ENCODE measurements around the gene FAM53C. TPM values are rescaled to one million over a fixed set of nuclear protein-coding genes. Genes with fewer than 3 reads are reported as not detected.
"Not testable (repeated sequence)": the region's sequence is repeated elsewhere in the genome, so short reads cannot be mapped to it uniquely, and the experiment has no call there.

The FAM53C gene
- 10 to 100 TPM; 22.8 to 25.9 TPM for total RNA-seq

DNA sequence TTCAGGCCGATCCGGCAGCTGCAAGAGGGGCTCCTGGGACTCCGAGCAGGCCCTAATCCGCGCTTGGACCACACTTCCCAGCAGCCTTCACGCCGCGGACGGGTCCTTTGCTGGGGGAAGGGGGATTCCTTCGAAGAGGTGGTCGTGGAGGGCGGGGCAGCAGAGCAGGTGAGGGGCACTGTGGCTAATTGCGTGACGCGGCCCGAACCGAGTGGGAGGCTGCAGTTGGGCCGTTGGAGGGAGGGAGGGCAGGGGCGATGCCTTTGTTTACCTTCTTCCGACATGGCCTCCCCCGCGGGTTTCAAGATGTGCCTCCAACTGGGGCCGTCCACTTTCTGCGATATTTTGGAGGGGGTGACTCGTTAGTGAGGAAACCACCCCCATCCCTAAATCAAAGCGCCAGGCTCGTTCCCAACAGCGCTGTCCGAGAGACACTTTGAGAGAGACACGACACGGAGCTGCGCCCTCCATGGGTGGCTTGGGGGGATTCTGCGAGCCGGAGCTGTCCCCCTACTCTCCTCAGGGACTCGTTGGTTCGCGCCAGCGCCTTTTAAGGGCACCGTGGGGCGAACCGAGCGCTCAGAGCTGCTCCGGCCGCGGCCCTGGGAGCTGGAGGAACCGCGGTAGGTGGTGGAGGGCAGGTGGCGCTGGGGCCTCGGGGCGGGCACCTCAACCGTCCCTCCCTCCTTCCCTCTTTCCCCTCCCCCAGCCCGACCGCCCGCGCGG, at the start of gene FAM53C:
Gene FAM53C, plus strand, starts transcription at position 582 of the 726 bp plus-strand sequence. CDS start 3,070 bp downstream, outside the sequence.
- peak; percentile 95 for DNase-seq
- no peaks in the 10 kb centered on the region for H3K9me3 Mint-ChIP-seq (ENCODE audit: low read depth)
- ChIA-PET POLR2A (interaction anchor here (0.6 to 3.6 kb wide), 8 partner anchors 9 to 205 kb away, joined by 3 to 73 read pairs (median 9); partner anchors contain the start of genes BRD8, EGR1, ETF1 and KDM3B), CTCF (interaction anchor here (0.6 to 14.1 kb wide), 3 partner anchors 10 to 156 kb away, joined by 3 to 308 read pairs (median 3); partner anchors contain the start of gene KDM3B)
- peak within 1 kb of the TSS; percentile 97 for H3K27ac Mint-ChIP-seq
- H3K4me1 Mint-ChIP-seq, result peaks cover 38% of the 10 kb centered on the region
- intact Hi-C loops (cut with DNase I, micrococcal nuclease), result loop anchor here (1.0 to 10.0 kb wide), 12 partner anchors 14 to 584 kb away; partner anchors contain the start of genes CDC23 (in 2 of the 2), ETF1 (in 2 of the 2), HNRNPA0 (in 2 of the 2) and KDM3B (in 2 of the 2)
- H3K4me3 Mint-ChIP-seq, result peak within 1 kb of the TSS; percentile 84
- no peaks in the 10 kb centered on the region for H3K27me3 Mint-ChIP-seq
- peak; percentile 88 for ATAC-seq
- peaks cover 10% of the 10 kb centered on the region for H3K36me3 Mint-ChIP-seq (ENCODE audit: low read depth)

DNA sequence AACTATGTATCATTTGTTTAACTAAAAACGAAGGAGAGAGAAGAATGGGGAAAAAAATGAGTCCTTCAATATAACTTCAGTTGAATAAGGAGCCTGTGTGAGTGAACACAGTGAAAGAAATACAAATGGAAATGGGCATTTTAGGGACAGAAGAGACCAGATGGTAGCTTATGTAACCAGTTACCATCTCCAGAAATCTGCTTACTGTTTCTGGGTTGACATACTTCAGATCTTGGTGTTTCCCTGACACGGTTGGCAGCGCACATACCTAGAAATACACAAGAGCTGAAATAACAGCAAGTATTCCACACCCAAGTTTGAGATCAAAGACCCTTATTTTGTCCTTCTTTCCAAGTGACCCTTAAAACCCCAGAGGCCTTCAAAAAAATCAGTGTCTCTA, 48.8 kb upstream of the FAM53C start:
- Mint-ChIP-seq H3K4me1 (no peaks in the 10 kb centered on the region), H3K27me3 (no peaks in the 10 kb centered on the region), H3K9me3 (ENCODE audit: low read depth) (no peaks in the 10 kb centered on the region), H3K36me3 (ENCODE audit: low read depth) (no peaks in the 10 kb centered on the region), H3K27ac (no peak overlapping the region), H3K4me3 (no peak overlapping the region)
- no peak for ATAC-seq
- ChIA-PET POLR2A (no interaction called here), CTCF (no interaction called here)
- intact Hi-C loops (cut with DNase I, micrococcal nuclease), result no loop called here
- no peak for DNase-seq

DNA sequence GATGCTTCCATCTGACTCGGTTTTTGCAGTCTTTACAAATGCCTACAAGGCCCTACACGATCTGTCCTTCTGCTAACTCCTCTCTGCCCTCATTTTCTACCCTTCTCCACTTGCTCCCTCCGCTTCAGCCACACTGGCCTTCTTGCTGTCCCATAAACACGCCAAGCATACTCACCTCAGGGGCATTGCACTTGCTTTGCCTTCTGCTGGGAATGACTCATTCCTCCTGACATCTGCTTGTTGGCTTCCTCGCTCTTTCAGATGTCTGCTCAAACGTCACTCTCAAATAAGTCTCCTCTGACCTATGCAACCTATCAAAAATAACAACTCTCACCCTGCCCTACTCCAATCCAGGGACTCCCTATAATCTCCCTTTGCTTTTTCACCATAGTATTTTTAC, 34.7 kb upstream of the FAM53C start:
- ChIA-PET CTCF (no interaction called here), POLR2A (no interaction called here)
- intact Hi-C loops (cut with DNase I, micrococcal nuclease), result loop anchor here in 1 of 2 experiments (5.0 kb wide), 1 partner anchor 51 kb away; no protein-coding TSS in a partner anchor
- H3K27ac Mint-ChIP-seq, result no peak overlapping the region
- no peaks in the 10 kb centered on the region for H3K27me3 Mint-ChIP-seq
- DNase-seq, result no peak
- no peaks in the 10 kb centered on the region for H3K36me3 Mint-ChIP-seq (ENCODE audit: low read depth)
- ATAC-seq, result no peak
- peaks cover 6% of the 10 kb centered on the region for H3K9me3 Mint-ChIP-seq (ENCODE audit: low read depth)
- H3K4me1 Mint-ChIP-seq, result no peaks in the 10 kb centered on the region
- no peak overlapping the region for H3K4me3 Mint-ChIP-seq

DNA sequence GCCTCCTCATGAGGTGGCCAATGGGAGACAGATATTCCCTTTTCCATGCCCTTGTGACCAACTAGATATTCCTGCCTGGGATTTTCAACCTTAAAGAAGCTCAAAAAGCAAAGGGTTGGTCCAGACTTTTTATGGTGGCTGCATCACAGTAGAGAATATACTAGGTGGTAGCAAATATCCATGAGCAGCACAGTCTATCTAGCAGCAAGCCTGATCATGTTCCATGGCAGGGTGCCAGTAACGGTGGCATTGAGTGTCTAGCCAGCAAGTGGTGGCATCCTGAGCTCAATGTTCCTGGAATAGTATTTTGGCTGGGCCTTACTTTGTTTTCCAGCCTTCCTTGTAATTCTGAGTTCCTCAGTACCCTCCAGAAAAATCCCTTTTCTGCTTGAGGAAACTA, 32.3 kb upstream of the FAM53C start:
- Mint-ChIP-seq H3K27ac (no peak overlapping the region), H3K4me3 (no peak overlapping the region), H3K9me3 (ENCODE audit: low read depth) (no peaks in the 10 kb centered on the region), H3K27me3 (no peaks in the 10 kb centered on the region), H3K36me3 (ENCODE audit: low read depth) (no peaks in the 10 kb centered on the region), H3K4me1 (no peaks in the 10 kb centered on the region)
- POLR2A ChIA-PET, result no interaction called here
- CTCF ChIA-PET, result interaction anchor here (0.5 kb wide), 1 partner anchor 16 kb away, joined by 3 read pairs; no protein-coding TSS in a partner anchor
- ATAC-seq, result no peak
- intact Hi-C loops (cut with DNase I, micrococcal nuclease), result loop anchor here in 1 of 2 experiments (5.0 kb wide), 1 partner anchor 68 kb away; no protein-coding TSS in a partner anchor
- DNase-seq, result no peak

DNA sequence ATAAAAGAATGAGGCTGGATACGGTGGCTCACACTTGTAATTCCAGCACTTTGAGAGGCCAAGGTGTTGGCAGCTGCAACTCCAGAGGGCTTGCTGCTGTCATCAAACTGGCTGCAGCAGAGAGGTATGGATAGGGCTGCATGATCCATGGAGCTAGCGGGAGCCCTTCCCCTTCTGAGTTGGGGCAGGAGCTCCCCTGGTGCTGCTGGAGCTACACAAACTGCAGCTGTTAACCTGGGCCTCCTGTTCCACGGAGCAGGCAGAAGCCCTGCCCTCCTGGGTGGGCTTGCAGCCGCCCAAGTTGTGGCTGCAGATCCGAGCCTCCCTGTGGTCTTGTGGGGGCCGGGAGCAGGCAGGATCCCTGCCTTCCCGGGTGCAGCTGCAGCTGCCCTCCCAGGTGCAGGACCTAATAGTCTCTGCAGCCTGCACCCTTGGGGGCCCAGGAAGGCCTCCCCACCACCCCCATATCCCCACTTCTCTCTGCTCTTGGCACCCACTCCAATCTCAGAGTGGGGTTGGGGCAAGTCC, 22.3 kb upstream of the FAM53C start:
- intact Hi-C loops (cut with DNase I, micrococcal nuclease), result no loop called here
- Mint-ChIP-seq H3K36me3 (ENCODE audit: low read depth) (peaks cover 5% of the 10 kb centered on the region), H3K4me1 (no peaks in the 10 kb centered on the region), H3K27me3 (no peaks in the 10 kb centered on the region), H3K9me3 (ENCODE audit: low read depth) (no peaks in the 10 kb centered on the region), H3K27ac (no peak overlapping the region), H3K4me3 (no peak overlapping the region)
- POLR2A ChIA-PET, result no interaction called here
- CTCF ChIA-PET, result no interaction called here
- DNase-seq (no peak), ATAC-seq (no peak)

DNA sequence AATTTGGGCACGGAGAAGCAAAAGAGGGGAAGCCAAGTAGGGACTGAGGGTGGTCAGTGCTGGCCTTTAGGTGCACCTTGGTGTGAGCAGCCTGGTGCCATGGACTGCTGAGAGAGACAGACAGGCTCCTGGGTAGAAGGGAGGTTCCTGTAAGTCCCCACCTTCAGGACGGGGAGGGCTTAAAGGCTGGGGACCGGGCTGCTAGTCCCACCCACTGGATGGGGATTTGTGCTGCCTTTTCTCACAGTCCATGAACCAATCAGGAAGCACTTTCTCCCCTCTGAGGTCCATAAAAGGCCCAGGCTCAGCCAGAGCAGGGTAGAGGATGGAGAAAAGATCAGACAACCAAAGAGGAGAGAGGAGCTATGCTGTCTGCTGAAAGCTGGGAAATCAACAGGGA, 21.7 kb upstream of the FAM53C start:
- Mint-ChIP-seq H3K4me1 (no peaks in the 10 kb centered on the region), H3K36me3 (ENCODE audit: low read depth) (peaks cover 5% of the 10 kb centered on the region), H3K9me3 (ENCODE audit: low read depth) (no peaks in the 10 kb centered on the region), H3K27ac (no peak overlapping the region), H3K4me3 (no peak overlapping the region), H3K27me3 (no peaks in the 10 kb centered on the region)
- ATAC-seq, result no peak
- ChIA-PET CTCF (no interaction called here), POLR2A (no interaction called here)
- no peak for DNase-seq
- intact Hi-C loops (cut with DNase I, micrococcal nuclease), result no loop called here

DNA sequence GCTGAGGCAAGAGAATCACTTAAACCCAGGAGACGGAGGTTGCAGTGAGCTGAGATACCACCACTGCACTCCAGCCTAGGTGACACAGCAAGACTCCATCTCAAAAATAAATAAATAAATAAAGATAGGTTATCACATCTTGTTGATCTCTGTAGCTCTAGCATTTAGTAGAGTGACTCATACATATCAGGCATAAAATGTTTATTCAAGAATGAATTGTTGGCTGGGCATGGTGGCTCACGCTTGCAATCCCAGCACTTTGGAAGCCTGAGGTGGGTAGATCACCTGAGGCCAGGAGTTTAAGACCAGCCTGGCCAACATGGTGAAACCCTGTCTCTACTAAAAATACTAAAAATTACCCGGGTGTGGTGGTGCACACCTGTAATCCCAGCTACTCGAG, 19.9 kb upstream of the FAM53C start:
- H3K4me1 Mint-ChIP-seq; ATAC-seq; intact Hi-C loops (cut with DNase I, micrococcal nuclease); DNase-seq; H3K4me3 Mint-ChIP-seq; H3K27me3 Mint-ChIP-seq; POLR2A ChIA-PET; H3K27ac Mint-ChIP-seq; H3K36me3 Mint-ChIP-seq (ENCODE audit: low read depth); H3K9me3 Mint-ChIP-seq (ENCODE audit: low read depth): not testable (repeated sequence)
- CTCF ChIA-PET, result interaction anchor here (0.5 to 0.6 kb wide), 2 partner anchors 9 to 131 kb away, joined by 3 read pairs; no protein-coding TSS in a partner anchor

DNA sequence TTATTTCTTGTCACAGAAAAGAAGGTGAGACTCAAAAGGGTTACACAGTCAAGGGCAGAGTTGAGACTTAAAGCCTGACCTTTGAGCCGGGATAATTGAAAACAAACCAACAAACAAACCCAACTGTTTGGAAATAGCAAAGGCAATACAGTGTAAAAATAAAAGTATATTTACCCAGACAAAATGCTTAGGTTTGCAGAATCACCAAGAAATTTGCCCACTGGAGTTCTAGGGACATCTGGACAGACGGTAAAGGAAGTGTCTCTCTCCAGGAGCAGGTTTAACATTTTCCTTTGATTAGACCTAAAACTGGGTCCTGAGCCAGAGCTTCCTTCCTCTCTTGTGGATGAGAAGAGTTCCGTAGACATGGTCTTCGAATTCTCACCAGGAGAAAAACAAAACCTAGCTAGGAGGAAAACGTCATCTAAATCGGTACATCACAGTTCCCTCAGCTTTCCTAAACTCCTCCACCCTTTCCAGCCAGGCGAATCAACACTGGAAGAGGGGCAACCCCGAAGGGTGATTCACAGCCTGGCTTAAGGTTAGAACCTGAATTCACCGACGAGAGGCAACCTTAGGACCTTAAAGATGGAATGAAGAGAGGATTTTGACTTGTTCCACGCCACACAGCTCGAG, 7.1 kb upstream of the FAM53C start:
- ChIA-PET CTCF (interaction anchor here (0.6 to 14.1 kb wide), 5 partner anchors 20 to 173 kb away, joined by 3 to 308 read pairs (median 3); partner anchors contain the start of genes CDC23 and KDM3B), POLR2A (interaction anchor here (0.6 to 2.3 kb wide), 7 partner anchors 9 to 154 kb away, joined by 3 to 19 read pairs (median 4); partner anchors contain the start of genes EGR1 and KDM3B)
- Mint-ChIP-seq H3K27me3 (no peaks in the 10 kb centered on the region), H3K4me1 (peaks cover 21% of the 10 kb centered on the region), H3K4me3 (peak overlapping the region; percentile 86), H3K9me3 (ENCODE audit: low read depth) (no peaks in the 10 kb centered on the region), H3K27ac (peak overlapping the region; percentile 87), H3K36me3 (ENCODE audit: low read depth) (no peaks in the 10 kb centered on the region)
- no peak for DNase-seq
- intact Hi-C loops (cut with DNase I, micrococcal nuclease), result loop anchor here (1.0 to 10.0 kb wide), 6 partner anchors 21 to 576 kb away; partner anchors contain the start of genes BRD8 (in 2 of the 2), CDC23 (in 1 of the 2), ETF1 (in 1 of the 2) and FAM13B (in 1 of the 2)
- ATAC-seq, result no peak

DNA sequence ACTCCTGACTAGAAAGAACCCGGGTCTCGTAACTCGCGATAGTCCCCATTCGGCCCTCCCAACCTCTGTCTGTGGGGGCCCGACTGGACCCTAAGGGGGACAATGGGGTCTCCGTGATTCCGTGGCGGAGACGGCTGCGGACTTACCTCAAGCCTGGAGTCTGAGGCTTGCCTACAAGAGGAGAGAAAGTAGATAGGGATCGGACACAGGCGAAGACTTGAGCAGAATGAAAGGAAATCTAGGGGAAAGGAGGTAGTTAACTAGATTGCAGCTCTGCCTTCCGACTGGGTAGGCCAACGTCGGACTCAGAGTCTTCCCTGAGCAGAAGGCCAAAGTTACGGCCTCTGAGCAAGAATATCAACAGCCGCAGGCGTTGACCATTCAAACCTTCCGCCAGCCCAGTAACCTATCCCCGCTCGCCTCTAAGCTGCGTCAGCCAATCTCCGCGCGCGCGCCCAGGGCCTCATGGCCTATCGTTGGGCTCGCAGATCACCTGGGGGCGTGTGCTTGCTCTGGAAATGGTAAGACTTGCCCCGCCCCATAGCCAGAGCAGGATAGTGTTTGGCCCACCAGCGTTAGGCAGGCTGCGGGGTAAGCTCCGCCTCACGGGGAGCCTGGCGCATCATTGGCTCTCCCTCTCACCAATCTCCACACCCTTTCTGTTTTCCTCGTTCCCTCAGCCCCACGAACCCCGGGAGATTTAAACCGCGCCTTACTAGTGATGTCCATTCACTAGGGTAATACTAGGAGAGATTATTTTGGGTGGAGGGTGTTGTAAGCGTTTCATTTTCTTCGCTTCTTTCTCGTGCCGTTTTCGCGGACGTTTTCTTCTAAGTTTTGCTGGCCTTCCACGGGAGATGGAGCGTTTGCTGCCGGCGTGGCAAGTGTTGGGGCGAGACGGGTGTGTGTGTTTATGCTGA, 6.4 kb upstream of the FAM53C start, which contains the start of gene CDC25C:
Gene CDC25C, minus strand, starts transcription at position 356 of the 920 bp plus-strand sequence. CDS start 624 bp downstream, outside the sequence.
- H3K4me3 Mint-ChIP-seq, result peak within 1 kb of the TSS; percentile 86
- H3K27ac Mint-ChIP-seq, result peak within 1 kb of the TSS; percentile 87
- H3K9me3 Mint-ChIP-seq (ENCODE audit: low read depth), result no peaks in the 10 kb centered on the region
- ChIA-PET POLR2A (interaction anchor here (0.6 to 2.3 kb wide), 10 partner anchors 8 to 259 kb away, joined by 3 to 19 read pairs (median 5); partner anchors contain the start of genes CDC23, EGR1 and KDM3B), CTCF (interaction anchor here (0.6 to 14.1 kb wide), 8 partner anchors 10 to 172 kb away, joined by 3 to 308 read pairs (median 3); partner anchors contain the start of genes CDC23 and KDM3B)
- peaks cover 22% of the 10 kb centered on the region for H3K4me1 Mint-ChIP-seq
- no peaks in the 10 kb centered on the region for H3K36me3 Mint-ChIP-seq (ENCODE audit: low read depth)
- intact Hi-C loops (cut with DNase I, micrococcal nuclease), result loop anchor here (1.0 to 10.0 kb wide), 8 partner anchors 21 to 577 kb away; partner anchors contain the start of genes BRD8 (in 2 of the 2), CDC23 (in 1 of the 2), ETF1 (in 1 of the 2) and FAM13B (in 1 of the 2)
- DNase-seq (peak; percentile 98), ATAC-seq (peak; percentile 100)
- no peaks in the 10 kb centered on the region for H3K27me3 Mint-ChIP-seq

DNA sequence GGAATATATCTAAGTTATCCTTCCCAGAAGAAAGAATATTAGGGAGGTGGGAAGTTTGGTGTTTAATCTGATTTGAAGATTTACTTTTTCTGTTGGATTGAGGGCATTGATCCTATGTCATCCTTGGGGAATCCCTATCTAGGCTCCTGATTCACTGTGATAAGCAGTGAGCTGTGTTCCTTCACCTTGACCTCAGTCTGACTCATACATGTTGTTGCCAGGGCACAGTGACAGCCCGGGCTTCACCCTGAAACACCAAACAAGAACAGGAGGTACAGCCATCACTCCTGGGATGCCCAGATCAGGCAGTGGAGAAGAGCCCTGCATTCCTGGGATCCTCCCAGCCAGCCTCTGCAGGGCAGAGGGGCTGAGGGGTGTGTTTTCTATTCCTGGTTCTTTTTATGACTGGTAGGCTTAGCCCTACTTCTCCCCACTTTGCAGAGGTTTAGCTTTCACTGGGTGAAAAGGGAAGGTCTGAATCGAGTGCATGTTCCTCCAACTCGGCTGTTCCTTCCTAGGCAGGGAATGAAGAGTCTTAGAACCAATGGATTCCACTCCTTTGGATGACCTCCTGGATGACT, 3.1 kb upstream of the FAM53C start:
- no peak for ATAC-seq
- H3K4me3 Mint-ChIP-seq, result no peak overlapping the region
- no peak overlapping the region for H3K27ac Mint-ChIP-seq
- intact Hi-C loops (cut with DNase I, micrococcal nuclease), result loop anchor here in 1 of 2 experiments (5.0 to 10.0 kb wide), 3 partner anchors 123 to 580 kb away; partner anchors contain the start of genes CDC23, FAM13B and HNRNPA0
- H3K36me3 Mint-ChIP-seq (ENCODE audit: low read depth), result no peaks in the 10 kb centered on the region
- CTCF ChIA-PET, result interaction anchor here (14.1 kb wide), 1 partner anchor 16 kb away, joined by 308 read pairs; the partner anchor contains the start of gene KDM3B
- DNase-seq, result peak; percentile 41
- POLR2A ChIA-PET, result interaction anchor here (2.0 kb wide), 1 partner anchor 17 kb away, joined by 6 read pairs; the partner anchor contains the start of gene KDM3B
- peaks cover 37% of the 10 kb centered on the region for H3K4me1 Mint-ChIP-seq
- H3K27me3 Mint-ChIP-seq, result no peaks in the 10 kb centered on the region
- no peaks in the 10 kb centered on the region for H3K9me3 Mint-ChIP-seq (ENCODE audit: low read depth)

All from activated CD4-positive, alpha-beta T cell treated with anti-CD3 and anti-CD28 coated beads for 36 hours (primary cell).